GM19238 (cell line): ENCODE data around the gene SMARCC2.

Source experiments
- DNase-seq: peaks from one replicate; pipeline ENCODE4 v3.0.0; 2011; ENCODE audit warnings: low spot score; ENCODE audit not compliant: insufficient read length

The SMARCC2 gene

DNA sequence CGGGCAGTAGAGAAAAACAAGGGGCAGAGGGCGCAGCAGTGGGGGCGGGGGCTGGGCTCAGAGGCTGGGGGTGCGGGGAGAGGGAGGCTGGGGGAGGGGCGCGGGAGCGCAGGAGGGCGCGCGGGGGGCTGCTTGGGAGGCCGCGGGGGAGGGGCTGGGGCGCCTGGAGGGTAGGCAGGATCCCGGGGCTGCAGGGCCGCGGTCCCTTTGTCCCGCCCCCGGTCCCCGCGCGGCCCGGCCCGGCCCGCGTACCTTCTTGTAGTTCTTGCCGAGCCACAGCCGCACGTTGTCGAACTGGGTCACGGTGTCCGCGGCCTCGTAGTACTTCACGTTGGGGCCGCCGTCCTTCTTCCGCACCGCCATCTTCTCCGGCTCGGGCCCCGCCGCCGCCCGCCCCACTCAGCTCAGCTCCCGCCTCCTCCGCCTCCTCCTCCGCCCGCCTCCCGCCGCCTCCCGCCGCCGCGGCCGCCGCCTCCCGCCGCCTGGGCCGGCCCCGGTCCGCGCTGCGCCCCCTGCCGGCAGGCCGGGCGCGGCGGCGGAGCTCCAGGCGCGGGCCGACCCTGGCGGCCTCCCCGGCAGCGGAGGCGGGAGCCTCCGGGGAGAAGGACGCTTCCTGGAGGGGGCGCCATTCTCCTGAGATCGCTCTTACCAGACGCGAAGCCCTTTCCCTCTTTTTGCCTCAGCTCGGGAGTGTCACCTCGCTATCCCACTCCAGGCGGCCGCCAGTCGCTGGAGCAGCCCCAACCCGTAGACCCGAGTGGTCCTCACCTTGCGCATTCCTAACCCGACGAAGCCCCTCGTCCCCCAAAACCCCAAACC lies at the start of gene SMARCC2:
Gene SMARCC2 (minus strand): TSS at position 385 of the 819 bp plus-strand sequence. CDS start 22 bp downstream, at position 363.
- peak; percentile 91 for DNase-seq

DNA sequence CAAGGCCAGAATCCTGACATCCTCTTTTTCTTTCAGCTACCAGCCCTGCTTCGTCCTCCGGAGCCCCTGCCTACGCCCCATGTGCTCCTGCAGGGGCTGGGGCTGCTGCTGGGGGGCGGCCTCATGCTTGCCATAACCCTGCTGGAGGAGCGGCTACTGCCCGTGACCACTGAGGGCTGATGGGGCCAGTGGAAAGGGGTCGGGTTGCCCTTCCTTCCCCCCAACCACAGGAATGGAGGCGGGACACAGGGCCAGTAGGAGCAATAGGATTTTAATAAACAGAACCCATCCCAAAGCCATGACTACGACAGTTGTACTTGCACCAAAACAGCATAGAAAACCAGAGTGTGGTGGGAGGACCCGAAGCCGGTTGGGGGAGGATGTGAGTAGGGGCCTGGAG lies 48.3 kb upstream of the SMARCC2 start:
- no peak for DNase-seq

DNA sequence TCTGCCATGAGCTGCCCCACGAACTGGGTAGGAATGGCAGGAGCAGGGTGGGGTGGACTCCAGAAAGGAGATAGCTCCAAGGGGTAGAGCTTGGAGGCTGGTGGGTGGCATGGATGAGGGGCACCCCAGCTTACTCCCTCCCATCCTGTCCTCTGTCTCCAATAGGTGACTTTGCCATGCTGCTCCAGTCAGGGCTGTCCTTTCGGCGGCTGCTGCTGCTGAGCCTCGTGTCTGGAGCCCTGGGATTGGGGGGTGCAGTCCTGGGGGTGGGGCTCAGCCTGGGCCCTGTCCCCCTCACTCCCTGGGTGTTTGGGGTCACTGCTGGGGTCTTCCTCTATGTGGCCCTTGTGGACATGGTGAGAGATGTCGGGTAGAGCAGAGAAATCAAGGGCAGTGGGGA lies 47.7 kb upstream of the SMARCC2 start:
- DNase-seq, result no peak

DNA sequence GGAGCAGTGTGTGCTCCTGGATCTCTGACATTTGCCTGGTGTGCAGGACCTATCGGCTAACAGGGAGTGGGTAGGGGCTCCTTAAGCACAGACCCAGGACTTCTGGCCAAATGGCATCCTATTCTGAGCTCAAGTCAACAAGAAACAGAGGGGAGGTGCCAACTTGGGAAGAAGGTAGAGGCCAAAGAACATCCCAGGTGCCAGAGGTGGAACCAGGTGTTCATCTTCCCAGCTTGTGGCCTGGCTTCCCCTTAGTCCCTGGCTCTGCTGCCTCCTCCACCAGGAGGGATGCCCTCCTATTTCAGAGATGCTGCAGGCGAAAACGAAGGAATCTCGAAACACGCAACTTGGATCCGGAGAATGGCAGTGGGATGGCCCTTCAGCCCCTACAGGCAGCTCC lies 46.8 kb upstream of the SMARCC2 start:
- no peak for DNase-seq

GRCh38 chr12:56234746-56235436 lies 45.6 kb upstream of the SMARCC2 start:
- no peak for DNase-seq

- no peak for DNase-seq
Measured at GRCh38 chr12:56231184-56231582, 41.9 kb upstream of the SMARCC2 start.

DNA sequence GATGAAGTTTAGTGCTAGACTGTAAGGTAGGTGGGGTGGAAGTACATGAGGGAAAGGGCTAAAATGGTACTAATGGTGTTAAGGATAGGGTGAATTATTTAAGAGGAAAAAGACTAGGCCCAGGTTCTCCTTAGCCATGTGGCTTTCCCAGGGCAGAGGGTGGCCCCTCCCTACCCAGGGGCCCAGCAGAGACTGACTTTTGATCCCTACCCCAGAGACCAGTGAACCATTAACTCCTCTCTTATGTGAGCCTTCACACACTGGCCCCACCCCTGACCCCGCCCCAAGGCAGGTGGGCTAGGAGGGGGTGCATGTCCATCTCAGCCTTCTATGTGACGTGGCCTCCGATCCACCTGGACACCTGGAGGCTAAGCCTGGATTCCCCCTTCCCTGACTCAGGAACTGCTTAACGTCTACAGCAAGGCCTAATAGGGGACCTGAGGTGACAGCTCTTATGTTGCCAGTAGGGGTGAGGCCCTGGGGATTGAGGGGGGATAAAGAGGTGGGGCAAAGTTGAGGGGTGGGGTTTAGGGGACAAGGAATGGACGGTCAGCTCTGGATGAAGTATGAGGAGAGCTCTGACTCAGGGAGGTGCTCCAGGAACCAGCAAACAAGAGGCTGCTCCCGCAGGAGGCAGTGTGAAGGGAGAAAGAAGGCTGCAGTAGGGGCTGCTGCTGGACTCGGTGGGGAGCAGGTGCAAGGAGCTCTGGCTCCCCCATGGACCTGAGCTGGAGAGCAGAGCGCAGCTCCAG lies 41.3 kb upstream of the SMARCC2 start:
- no peak for DNase-seq

GRCh38 chr12:56229916-56230431 lies 40.7 kb upstream of the SMARCC2 start, which contains the start of gene SLC39A5:
TSS of gene SLC39A5 (plus strand) at chr12:56230051. CDS start at chr12:56231275, 1,224 bp downstream.
- no peak for DNase-seq

- no peak for DNase-seq
Measured at GRCh38 chr12:56229082-56229481, 39.8 kb upstream of the SMARCC2 start.

DNA sequence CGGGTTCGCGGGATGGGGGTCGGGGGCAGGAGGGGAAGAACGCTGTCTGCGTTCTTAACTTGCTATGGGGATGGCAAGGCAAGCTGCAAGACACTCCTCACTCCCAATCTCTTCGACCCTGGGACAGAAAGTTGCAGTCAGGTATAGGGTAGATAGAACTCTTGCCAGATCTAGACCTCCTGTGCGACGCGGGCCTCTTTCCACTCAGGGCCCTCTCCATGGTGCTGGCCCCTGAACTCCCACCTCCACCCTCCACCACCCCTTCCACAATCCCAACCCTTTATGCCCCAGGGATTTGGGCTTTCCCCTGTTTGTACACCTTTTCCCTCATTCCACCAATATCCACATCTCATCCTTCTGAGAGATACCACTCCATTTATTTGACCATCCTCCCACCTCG lies 35.7 kb upstream of the SMARCC2 start:
- DNase-seq, result no peak

DNA sequence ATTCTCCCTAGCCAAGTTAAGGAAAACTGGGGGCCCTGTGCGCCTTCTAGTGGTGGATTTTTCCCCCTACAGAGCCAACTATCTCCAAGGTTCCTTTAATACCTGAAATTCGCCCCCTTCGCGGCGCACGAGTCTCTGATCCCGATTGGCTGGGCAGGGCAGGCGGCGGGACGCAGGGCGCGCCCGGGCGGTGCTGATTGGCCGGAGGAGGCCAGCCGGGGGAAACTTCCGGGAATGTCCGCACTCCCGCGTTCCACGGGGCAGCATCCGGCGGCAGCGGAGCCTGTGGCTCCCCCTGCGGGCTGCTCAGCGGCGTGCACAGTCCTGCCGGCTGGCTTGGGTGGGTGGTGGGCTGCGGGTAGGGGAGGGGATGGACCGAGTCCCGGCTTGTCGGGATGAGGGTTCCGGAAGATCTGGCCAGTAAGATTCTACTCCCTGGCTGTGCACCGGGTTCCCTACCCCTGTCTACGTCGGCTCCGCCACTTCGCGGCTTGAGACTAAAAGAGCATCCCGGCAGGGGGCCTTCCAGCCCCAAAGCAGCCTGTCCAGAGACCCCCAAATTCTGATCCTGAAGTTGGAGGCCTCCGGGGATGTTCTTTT lies 34.9 kb upstream of the SMARCC2 start, which contains the start of gene NABP2:
Gene NABP2 (plus strand): TSS at position 241 of the 600 bp plus-strand sequence. CDS start 515 bp downstream, outside the sequence.
- DNase-seq, result peak; percentile 99

DNA sequence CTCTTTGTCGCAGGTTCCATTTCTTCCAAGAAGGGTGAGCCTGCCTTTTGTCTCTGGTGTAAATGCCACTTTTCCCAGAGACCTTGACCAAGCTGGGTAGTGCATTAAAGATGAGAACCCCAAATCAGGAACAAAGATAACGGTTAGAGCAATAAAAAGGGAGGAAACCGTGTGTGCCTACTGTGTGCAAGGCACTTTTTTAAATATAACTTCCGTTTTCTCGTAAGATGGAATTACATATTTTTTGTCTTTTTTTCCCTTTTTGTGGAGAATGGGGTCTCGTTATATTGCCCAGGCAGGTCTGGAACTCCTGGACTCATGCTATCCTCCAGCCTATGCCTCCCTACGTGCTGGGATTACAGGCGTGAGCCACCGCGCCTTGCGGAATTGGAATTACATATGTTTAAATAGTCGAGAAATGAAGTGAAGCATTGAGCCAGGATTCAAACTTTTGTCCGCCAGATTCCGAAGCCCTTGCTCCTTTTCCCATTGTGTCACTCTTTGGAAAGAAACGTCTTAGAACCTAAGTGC lies 34.4 kb upstream of the SMARCC2 start:
- no peak for DNase-seq

- no peak for DNase-seq
Measured at GRCh38 chr12:56222531-56222895, 33.2 kb upstream of the SMARCC2 start.

DNA sequence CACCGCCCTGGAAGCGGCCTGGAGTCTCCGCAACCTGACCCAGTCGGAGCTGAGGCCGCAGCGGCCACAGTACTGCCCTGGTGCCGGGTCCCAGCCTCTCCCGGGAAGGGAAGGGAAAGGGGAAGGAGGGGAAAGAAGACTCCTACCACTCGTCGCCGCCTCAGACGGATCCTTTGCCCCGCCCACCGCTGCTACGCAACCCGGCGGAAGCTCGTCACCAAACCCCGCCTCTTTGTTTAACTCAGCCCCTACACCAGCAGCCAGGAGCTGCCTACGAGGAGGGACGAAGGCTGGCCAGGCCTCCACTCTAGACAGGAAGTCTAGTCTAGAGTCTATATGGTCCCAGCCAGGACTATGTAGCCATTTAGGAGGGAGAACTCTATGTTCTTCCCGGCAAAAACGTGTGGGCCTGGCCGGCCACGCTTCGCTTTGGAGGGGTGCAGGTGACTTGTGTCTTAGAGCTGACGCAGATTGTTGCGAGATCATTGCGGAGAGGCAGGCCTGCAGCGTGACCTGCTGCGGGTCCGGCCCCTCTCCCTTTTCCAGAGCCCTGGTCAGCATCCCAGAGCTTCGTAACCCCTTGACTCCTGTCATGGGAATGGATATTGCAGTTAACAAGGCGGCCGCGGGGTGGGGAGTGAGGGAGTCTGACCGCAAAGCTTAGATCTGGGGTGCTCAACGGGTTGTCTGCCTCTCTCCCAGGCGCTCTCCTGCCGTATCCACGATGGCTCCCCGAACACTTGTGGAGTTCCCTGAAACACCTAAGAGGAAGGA lies 32.7 kb upstream of the SMARCC2 start, which contains the start of gene RNF41:
Gene RNF41 (minus strand): TSS at position 166 of the 774 bp plus-strand sequence. CDS start 7,875 bp downstream, outside the sequence.
- DNase-seq, result peak; percentile 99

DNA sequence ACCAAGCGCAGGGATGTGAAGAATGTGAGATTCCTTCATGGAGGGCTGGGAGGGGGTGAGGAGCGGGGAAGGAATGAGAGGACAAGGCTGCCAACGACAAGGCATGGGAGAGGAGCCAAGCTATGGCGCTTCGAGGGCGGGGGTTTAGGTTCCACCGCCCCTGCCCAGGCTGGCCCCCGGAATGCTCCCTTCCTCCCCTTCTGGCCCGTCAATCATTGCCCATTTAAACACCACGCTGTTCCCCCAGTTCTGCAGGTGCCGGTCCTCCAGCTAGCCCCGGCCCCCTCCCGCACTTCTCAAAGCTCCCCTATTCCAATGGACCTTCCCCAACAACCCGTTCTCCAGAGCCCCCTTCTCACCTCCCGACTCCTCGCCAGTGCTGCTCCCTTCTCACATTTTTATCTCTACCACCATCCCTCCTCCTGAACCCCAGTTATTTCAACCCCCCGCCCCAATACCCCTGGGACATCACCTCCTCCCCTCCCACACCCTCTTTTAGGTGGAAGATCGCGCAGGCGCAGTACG lies 32.0 kb upstream of the SMARCC2 start:
- DNase-seq, result peak; percentile 75

DNA sequence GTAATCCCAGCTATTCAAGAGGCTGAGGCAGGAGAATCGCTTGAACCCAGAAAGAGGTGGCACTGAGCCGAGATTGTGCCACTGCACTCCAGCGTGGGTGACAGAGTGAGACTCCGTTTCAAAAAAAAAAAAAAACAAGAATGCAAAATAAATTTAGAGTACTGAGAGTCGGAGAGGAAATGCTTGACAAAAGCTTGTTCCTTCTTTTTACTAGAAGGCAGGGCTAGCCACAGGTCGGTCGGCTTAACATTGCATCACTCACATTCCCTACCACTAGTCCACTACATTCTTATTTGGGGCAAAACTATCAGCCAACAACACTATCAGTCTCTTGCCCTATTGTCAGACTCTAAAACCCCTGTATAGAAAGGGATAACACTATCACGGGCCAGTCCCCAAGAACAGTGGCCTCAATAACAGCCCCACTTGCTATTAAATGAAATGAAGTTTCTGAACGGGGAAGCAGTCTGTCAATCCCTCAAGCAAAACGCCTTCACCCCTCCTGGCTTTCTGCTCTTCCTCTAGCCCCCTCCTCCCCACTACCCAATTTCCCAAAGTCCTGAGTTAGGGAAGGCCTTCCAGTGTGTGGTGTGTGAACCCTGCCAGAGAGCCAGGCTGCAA lies 31.4 kb upstream of the SMARCC2 start:
- no peak for DNase-seq

DNA sequence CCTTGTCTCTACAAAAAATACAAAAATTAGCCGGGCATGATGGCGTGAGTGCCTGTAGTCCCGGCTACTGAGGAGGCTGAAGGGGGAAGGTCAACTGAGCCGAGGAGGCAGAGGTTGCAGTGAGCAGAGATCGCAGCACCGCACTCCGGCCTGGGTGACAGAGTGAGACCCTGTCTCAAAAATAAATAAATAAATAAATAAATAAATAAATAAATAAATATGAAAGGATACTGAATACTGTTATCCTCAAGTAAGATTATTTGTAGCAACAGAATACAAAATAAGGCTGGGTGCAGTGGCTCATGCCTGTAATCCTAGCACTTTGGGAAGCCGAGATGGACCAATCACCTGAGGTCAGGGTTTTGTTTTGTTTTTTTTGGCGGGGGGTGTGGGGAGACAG lies 30.6 kb upstream of the SMARCC2 start:
- no peak for DNase-seq

DNA sequence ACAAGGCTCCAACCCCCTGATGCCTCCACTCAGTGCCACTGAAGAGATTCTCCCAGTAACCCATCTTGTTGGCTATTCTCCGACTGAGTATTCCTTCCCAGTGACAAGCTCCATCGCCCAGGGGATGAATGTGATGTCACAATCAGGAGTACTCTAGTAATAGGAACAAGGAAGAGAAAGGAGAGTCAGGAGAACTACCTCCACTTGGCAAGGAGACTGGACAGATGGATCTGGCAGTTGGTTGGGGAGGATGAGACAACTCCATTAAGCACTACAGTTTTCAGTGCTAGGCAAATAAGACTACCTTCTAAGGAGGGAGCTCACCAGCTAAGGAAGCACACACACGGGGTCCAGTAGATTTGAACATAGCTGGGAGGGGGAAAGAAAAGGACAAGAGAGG lies 27.2 kb upstream of the SMARCC2 start:
- no peak for DNase-seq

- no peak for DNase-seq
Measured at GRCh38 chr12:56213878-56214277, 24.6 kb upstream of the SMARCC2 start.
